Raji (cell line): ENCODE measurements around the gene PRSS8.

Experiments
- POLR2A ChIP-seq: IDR thresholded peaks from 2 replicates; pipeline ENCODE4 v1.6.1; 2011; ENCODE audit warnings: low read depth, low read length, control low read depth; ENCODE audit not compliant: insufficient read depth

PRSS8 gene

DNA sequence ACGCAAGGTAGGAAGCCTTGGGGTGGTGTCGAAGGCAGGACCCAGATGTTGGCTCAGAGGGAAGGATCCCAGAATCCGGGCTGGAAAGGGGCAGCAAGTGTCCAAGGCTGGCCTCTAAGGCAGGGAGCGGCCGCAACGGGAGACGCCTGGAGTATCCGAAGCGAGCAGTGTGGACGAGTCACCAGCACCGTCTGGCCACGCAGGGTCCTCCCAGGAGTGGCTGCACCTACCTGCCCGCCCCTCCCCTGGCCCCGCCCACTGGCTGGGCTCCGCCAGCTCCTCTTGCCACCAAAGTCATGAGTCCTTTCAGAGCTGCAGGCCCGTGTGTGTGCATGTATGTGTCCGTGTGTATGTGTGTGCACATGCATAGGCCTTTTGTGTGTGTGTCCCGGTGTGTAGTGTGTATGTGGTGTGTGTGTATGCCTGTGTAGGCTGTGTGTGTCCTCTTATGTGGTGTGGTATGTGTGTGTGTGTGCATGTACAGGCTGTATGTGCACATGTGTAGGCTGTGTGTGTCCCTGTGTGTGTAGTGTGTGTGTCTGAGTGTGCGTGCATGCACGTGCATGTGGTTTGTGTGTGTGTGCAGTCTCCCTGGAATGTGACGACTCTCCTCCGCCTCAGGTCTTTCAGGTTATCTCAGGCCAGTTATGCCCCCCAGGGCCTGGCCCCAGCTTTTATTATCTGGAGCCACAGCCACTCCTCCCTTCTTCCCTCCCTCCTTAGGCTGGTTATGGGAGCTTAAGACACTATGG, at the start of gene PRSS8:
TSS of gene PRSS8 (minus strand) at position 193 of the 752 bp plus-strand sequence. CDS start 229 bp downstream, outside the sequence.
- TF ChIP-seq POLR2A, result no peak

DNA sequence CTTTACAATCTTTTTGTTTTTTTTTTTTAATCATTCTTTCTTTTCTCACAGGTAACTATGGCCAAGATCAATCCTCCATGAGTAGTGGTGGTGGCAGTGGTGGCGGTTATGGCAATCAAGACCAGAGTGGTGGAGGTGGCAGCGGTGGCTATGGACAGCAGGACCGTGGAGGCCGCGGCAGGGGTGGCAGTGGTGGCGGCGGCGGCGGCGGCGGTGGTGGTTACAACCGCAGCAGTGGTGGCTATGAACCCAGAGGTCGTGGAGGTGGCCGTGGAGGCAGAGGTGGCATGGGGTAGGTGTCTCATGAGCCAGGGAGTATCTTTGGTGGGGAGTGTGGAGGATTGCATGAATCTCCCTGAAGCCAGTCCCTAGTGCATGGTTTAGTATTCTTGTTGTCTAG, 49.4 kb upstream of the PRSS8 start:
- TF ChIP-seq POLR2A, result no peak

DNA sequence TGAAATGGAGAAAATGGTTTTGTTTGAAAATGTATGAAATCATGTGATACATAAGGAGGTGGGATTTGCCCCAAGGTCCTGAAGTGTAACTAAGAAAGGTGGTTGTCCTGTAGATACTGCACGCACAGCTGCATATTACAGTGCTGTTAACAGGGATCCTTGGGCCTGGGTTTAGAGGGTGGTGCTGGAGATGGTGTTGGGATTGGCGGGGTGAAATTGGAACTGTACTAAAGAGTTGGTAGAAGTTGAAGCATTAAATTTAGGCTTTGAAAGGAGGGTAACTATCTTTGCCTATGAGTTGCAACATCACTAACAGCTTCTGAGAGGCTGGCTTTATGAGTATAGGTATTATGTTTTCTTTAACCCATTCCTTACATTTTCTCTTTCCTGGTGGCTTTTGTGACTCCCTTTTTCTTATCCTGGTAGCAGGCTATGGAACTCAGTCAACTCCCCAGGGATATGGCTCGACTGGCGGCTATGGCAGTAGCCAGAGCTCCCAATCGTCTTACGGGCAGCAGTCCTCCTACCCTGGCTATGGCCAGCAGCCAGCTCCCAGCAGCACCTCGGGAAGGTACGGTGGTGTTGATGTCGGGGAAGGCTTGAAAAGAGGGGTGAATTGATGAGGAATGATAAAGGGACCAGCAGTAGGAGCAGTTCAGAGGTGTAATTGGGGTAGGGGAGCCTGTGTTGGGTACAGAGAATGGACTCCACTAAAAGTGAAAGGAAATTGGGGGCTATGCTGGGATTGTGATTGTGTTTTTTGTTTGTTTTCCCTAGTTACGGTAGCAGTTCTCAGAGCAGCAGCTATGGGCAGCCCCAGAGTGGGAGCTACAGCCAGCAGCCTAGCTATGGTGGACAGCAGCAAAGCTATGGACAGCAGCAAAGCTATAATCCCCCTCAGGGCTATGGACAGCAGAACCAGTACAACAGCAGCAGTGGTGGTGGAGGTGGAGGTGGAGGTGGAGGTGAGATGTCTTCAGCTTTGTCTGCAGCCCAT, 48.2 kb upstream of the PRSS8 start:
- no peak for TF ChIP-seq POLR2A

DNA sequence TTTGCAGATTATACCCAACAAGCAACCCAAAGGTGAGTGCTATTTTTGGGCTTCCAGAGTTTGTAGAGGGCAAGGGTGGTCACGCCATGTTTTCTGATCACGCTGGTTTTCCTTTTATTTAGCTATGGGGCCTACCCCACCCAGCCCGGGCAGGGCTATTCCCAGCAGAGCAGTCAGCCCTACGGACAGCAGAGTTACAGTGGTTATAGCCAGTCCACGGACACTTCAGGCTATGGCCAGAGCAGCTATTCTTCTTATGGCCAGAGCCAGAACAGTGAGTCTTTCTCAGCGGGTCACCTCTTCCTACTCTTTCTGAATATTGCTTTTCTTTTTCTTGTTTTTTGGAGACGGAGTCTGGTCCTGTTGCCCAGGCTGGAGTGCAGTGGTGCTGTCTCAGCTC, 46.9 kb upstream of the PRSS8 start:
- TF ChIP-seq POLR2A, result no peak

DNA sequence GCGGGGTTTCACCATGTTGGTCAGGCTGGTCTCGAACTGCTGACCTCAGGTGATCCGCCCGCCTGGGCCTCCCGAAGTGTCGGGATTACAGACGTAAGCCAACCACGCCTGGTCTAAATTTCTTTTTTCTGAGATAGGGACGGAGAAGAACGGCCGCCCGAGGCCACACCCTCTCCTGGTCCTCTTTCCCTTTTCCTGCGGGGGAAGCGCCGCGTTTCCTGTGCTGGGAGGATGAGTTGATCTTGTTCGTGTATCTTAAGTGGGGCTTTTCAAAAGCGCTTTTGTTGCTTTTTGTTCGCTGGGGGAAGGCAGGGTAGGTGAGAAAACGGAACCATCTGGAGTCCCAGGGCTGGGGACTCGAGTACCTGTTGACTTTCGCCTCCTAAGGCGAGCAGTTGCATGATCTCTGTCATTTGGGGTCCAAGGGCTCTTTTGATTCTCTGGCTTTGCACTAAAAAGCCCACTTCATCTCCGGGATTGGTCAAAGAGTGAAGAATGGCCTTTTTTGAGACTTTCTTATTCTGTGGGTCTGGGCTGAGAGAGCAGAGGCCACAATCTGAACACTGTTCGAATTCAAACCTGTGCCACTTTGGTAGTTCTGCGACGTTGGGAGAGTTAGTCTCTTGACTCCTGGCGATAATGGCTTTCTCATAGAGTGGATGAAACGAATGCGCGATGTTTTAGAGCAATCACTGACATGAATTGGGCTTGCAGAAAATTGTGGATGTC, 45.7 kb upstream of the PRSS8 start:
- no peak for TF ChIP-seq POLR2A

DNA sequence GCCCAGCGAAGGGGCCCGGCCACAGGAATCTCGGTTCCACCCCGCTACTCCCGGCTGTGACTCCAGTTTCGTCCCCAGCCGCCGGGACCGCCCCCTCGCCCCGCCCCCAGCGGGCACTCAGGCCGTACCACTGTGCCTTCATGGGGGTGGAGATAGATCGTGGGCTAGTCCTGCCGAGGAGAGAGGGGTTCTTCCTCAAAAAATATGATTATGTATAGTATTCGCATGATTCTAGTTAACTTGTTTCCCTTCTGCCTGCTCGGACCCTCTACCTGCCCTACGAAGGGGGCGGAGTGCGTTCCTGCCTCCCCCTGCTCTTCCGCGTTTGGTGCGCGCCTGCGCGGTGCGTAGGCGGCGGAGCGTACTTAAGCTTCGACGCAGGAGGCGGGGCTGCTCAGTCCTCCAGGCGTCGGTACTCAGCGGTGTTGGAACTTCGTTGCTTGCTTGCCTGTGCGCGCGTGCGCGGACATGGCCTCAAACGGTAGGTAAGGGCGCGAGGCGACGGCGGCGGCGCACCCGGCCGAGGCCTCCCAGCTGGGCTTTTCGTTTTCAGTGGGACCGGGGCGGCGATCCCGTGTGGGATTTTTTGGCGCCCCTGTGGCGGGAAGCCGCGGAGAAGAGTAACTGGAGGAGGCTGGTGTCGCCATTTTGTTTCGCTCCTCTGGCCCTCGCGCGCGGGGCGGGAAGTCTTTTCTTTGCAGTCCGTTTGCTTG, 44.4 kb upstream of the PRSS8 start, which contains the start of gene FUS:
TSS of gene FUS (plus strand) at position 393 of the 713 bp plus-strand sequence. CDS start at position 469, 76 bp downstream.
- TF ChIP-seq POLR2A, result peak; percentile 100

DNA sequence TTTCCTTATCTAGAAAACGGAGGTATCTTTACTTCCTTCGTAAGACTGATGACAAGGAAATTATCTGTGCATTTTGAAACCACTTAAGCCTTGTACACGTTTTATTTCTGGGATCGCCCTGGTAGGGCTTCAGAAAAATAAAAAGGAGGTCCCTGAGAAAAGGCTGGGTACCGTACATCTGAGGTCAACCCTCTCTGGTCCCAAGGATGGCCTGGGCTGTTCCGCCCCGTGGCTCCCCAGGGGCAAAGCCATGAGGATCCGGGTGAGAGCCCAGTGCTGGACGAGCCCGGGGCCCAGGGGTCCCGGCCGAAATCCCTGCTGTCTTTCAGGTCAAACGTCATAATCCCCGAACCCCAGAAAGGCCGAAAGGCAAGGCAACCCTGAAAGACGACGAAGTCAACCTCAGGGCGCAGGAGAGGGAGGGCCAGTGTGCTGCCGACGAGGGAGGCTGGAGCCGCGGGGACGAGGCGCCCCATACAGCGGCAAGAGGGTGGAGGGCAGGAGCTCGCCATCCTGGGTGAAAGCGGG, 43.8 kb upstream of the PRSS8 start:
- TF ChIP-seq POLR2A, result no peak

DNA sequence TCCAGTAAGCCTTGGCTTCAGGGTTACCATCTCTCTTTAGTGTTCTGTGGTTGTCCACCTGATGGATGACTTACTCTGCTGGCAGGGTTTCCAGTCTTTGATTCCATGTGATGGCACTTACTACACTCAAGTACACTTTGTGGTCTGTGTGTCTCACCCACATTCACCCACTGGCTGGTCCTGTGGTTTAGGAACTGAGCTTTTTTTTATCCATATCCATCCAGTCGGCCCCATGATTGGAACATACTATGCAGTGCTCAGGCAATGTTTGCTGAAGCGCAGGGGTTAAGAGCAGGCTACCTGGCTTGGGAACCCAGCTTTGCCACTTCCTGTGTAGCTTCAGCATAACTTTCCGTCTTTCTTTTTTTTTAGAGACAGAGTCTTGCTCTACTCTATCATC, 41.6 kb upstream of the PRSS8 start:
- TF ChIP-seq POLR2A, result no peak

DNA sequence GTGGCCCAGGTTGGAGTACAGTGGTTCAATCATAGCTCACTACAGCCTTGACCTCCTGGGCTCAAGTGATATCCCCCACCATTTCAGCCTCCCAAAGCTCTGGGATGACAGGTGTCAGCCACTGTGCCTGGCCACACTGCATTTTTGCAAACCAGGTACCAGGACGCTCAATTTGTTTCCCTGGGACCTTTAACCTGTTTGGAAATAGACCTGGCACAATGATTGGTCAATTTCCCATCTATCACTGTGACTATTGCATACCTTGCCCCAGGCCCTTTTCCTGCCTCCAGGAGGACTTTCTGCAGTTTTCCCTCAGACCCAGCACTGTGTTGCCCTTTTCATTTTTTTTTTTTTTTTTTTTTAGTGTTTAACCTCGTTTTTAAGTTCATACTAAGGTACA, 33.3 kb upstream of the PRSS8 start:
- TF ChIP-seq POLR2A, result no peak

DNA sequence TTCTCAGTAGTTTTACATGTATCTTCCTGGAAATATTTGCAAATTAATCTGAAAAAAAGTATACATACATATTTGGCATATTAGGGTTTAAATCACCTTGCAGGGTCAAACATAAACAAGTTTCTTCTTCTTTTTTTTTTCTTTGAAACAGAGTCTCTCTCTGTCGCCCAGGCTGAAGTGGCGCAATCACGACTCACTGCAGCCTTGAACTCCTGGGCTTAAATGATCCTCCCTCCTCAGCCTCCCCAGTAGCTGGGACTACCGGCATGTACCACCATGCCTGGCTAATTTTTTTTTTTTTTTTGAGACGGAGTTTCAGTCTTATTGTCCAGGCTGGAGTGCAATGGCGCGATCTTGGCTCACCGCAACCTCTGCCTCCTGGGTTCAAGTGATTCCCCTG, 31.8 kb upstream of the PRSS8 start:
- TF ChIP-seq POLR2A, result no peak

DNA sequence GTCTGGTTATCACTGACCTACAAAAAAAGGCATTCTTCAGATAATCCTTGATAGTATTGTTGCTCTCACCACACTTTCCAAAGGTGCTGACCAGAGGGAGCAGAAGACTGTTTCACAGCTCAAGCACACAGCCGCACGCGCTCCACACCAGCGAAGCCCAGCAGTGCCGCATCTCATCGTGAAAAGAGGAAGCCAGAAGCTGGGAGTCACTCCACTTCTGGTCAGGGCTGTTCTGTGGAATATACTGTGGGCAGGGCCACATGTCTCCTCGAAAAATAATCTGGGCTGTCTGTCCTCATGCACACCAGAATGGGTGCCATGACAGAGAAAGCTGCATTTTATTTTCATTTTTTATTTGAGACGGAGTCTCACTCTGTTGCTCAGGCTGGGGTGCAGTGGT, 21.6 kb upstream of the PRSS8 start:
- no peak for TF ChIP-seq POLR2A

DNA sequence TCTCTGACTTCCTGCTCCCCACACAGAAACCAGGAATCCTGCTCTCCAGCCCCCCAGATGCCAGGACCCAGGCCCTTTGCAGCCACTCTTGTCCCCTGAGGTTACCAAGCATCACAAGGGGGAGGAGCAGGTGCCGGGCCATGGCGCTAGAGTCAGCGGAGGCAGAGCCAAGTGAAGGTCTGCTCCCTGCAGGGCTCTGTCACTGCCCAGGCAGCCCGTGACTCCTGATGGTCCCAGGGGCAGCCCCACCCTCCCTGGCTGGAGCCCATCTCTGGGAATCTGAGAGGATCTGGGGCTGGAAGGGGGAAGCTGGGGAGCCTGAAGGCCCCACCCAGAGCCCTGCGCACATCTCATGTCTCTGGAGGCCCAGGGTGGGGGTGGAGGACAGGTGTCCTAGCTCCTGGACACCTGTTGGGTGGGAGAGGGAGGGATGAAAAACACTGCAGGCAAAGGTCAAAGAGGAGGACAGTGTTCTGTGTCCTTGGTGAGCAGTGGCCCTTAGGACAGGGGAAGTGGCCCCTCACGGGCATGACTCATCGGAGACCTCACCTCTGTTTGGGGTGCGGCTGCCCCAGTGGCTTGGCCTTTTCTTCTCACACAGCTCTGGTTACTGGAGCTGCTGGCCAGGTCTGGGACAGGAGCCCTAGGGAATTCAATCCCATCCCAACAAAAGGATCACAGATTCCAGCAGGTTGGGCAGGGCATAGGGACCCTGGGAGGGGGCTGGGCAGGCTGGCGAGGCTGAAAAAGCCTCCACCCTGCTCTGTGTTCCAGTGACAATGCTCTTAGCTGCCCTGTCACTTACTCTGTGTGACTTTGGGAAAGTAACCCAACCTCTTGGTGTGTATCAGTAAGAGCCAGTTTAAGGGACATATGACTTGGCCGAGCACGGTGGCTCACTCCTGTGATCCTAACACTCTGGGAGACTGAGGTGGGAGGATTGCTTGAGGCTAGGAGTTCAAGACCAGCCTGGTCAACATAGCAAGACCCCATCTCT, 14.7 kb upstream of the PRSS8 start, which contains the start of gene PRSS36:
TSS of gene PRSS36 (minus strand) at position 173 of the 997 bp plus-strand sequence. CDS start at position 142, 31 bp downstream.
- no peak for TF ChIP-seq POLR2A

DNA sequence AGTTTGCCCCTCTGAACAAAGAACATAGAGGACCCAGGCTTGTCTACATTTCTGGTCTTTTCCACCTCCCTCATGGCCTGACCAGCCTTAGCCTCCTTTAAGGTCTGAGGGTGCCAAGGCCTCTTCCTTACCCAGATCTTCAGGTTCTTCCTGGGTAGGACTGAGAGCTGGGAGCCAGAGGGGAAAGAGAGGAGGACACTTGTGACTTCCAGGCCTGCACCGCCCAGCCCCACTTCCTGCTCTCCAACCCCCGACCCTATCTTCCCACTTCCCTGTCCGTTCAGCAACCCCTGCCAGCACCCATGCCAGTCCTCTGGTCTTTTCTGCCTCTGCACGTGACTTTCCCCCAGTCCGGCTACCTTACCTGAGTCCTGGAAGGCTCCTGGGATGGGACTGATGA, 13.8 kb upstream of the PRSS8 start:
- no peak for TF ChIP-seq POLR2A
